GM12873 (cell line): ENCODE results near the gene SWSAP1.

Experiments
- TF ChIP-seq, protein P1 (sequence below): IDR thresholded peaks from 2 replicates; pipeline ENCODE4 v1.5.1; 2012; ENCODE audit warnings: low read depth, mild to moderate bottlenecking, moderate library complexity, low read length, control low read depth; ENCODE audit not compliant: insufficient read depth; ENCODE audit errors: missing control alignments

SWSAP1 gene

DNA sequence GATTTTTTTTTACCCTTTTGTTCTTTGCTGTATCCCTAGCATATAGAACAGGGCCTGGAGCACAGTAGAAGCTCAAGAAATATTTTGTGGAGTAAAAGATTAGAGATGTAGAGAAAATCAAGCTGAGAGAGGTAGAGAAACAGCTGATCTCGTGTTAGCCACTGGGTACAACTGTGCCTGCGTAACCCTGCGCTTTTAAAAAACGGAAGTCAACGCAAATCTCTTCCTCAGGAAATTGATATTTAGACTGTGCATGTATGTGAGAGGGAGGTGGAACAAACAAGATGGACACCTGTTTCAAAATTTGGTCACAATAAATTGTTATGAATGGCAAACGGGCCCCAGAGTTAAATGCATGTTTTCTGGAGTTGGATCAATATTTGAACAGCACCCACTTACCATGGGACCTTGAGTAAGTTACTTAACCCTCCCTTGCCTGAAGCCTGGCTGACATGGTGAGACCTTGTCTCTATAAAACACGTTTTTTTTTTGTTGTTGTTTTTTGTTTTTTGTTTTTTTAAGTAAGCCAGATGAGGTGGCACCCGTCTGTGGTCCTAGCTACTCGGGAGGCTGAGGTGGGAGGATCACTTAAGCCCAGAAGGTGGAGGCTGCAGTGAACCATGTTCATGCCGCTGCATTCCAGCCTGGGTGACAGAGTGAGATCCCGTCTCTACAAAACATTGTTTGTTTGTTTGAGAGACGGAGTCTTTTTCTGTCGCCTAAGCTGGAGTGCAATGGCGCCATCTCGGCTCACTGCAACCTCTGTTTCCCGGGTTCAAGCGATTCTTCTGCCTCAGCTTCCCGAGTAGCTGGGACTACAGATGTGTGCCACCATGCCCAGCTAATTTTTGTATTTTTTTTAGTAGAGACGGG, 12.9 kb downstream of the SWSAP1 start:
- TF ChIP-seq, protein P1, sequence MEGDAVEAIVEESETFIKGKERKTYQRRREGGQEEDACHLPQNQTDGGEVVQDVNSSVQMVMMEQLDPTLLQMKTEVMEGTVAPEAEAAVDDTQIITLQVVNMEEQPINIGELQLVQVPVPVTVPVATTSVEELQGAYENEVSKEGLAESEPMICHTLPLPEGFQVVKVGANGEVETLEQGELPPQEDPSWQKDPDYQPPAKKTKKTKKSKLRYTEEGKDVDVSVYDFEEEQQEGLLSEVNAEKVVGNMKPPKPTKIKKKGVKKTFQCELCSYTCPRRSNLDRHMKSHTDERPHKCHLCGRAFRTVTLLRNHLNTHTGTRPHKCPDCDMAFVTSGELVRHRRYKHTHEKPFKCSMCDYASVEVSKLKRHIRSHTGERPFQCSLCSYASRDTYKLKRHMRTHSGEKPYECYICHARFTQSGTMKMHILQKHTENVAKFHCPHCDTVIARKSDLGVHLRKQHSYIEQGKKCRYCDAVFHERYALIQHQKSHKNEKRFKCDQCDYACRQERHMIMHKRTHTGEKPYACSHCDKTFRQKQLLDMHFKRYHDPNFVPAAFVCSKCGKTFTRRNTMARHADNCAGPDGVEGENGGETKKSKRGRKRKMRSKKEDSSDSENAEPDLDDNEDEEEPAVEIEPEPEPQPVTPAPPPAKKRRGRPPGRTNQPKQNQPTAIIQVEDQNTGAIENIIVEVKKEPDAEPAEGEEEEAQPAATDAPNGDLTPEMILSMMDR = no peak

DNA sequence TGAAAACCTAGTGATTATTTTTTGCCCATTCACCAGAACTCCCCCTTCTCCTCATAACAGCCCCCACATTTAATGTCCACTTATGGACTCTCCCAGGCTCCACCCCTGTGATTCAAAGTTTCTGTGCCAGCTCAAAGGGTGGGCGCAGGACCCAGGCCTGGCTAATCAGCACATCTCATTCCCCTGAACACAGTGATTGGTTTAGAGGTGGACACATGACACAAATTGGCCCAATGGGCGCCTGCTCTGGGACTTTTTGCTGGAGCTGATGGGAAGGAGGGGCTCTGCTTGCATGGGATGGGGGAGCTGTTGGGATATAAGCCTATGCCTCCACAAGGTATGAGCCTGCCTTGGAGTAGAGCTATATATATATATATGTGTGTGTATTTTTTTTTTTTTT, 15.9 kb downstream of the SWSAP1 start:
- TF ChIP-seq, protein P1 = no peak

DNA sequence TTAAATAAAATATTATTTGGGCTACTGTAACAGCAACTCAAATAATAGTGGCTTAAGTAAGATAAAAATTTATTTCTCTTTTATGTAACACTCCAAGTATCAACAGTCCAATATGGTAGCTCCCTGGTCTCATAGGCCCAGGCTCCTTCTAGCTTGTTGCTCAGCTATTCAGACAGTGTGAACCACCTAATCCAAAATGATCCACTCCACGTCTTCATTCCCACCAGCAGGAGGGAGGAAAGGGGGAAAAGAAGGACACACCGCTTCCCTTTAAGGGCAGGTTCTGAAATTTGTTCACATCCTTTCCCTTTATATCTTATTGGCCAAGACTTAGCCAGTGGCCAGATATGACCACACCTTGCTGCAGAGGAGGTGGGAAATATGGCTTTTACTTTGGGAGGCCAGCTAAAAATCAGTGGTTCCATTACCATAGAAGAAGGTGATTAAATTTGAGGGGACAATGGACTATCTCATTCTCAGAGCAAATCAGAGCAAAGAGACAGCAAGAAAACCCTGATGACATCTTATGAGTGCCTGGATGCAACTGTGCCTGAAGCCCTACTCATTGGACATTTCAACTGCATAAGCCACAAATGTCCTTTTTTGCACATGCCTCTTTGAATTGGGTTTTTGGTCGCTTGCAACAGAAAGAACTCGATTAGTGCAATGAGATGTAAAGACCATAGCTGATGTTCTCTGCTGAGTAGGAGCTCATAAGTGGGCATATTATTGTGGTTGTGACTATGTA, 16.6 kb downstream of the SWSAP1 start:
- TF ChIP-seq, protein P1 = no peak

DNA sequence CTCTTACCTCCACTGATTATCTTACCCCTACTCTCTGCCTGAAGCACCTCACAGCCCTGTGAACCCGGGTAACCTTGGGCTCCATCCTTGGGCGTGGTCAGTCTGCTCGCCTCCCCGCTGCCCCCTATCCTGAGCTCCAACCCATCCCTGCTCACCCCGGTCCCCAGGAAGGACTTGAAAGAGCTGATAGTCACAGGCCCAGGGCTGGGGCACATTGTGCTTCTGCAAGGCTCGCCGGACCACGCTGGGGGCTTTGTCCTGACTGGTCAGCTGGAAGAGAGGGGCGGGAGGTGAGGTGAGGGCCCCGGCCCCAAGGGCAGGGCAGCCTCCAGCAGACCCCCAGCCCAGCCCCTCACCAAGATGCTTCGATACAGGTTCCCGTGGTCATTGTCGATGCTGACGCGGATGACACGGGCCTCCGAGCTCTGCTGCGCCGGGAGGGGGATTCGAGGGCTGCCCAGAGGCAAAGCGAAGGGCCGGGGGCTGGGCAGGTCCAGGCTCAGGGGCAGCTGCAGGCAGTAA, 22.7 kb downstream of the SWSAP1 start:
- TF ChIP-seq, protein P1 = no peak

DNA sequence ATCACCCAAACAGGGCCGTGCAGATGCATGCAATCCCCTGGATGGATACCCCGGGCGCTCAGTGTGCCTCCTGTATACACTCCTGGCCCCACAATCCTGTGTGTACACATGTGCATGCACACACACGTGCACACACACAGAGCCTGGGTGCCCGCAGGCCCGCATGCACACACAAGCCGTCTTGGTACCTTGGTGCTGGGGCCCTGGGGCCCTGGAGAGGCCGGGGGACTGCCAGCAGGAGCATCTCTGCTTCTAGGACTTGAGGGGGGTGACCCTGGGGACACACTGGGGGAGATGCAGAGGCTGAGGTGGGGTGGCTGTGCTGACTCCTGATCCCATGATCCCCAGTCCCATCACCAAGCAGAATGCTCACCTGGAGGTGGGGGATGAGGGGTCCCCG, 25.2 kb downstream of the SWSAP1 start:
- TF ChIP-seq, protein P1 = no peak

DNA sequence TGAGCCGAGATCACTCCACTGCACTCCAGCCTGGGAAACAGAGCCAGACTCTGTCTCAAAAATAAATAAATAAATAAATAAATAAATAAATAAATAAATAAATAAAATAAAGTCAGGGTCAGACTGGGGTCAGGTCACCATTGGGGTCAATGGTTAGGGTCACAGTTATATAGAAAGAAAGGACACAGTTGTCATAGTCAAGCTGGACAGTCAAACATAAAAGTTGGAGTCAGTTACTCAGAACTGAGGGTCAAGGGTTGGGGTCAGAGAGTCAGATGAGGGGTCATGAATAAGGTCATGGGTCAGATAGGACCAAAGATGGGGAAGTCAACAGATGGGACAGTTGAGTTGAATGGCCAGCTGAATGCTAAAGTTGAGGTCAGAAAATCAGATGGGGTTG, 26.3 kb downstream of the SWSAP1 start:
- TF ChIP-seq, protein P1 = no peak
